Breast epithelium (tissue), 4 donors: ENCODE data around the gene PALMD. TPM values are rescaled to one million over a fixed set of nuclear protein-coding genes. Genes with fewer than 3 reads are reported as not detected.

ENCODE experiments used
- DNase-seq, 2 donors: peaks; one replicate each; pipeline ENCODE4 v3.0.0-alpha.2; 2019; ENCODE audit warnings: low spot score in 2 of 2
- H3K27ac ChIP-seq, 2 donors: fragments of 200-600 bp; sonication (generic) in 1 of 2; one replicate each; pipeline ENCODE4 v1.5.1; 2016 to 2019; ENCODE audit warnings: mild to moderate bottlenecking in 1 of 2
- H3K27me3 ChIP-seq, 2 donors: fragments of 200-600 bp; sonication (generic) in 1 of 2; one replicate each; pipeline versions ENCODE4 v1.5.1 to v1.6.0; 2017 to 2019; ENCODE audit warnings: control low read depth in 1 of 2, mild to moderate bottlenecking in 1 of 2
- H3K36me3 ChIP-seq: fragments of 200-600 bp; one replicate; pipeline ENCODE4 v1.5.1; 2019
- H3K4me1 ChIP-seq, 2 donors: fragments of 200-600 bp; sonication (generic); one replicate each; pipeline ENCODE4 v1.5.1; 2016 to 2019; ENCODE audit warnings: control low read depth in 1 of 2
- H3K4me3 ChIP-seq, 3 donors: fragments of 200-600 bp; sonication (generic); 1 replicate in 2 of 3; 2 replicates in 1 of 3; pipeline ENCODE4 v1.5.1; 2016 to 2019; ENCODE audit warnings: mild to moderate bottlenecking in 3 of 3, moderate library complexity in 2 of 3
- H3K9me3 ChIP-seq, 2 donors: fragments of 200-600 bp; sonication (generic) in 1 of 2; one replicate each; pipeline ENCODE4 v1.5.1; 2016 to 2019; ENCODE audit warnings: control low read depth in 1 of 2
- POLR2A ChIP-seq: fragments of 450-650 bp; IDR thresholded peaks from one replicate; pipeline ENCODE4 v1.6.1; 2016; ENCODE audit warnings: antibody characterized with exemption, mild to moderate bottlenecking, moderate library complexity
- POLR2AphosphoS5 ChIP-seq, 3 donors: sonication (generic); formaldehyde crosslinking; IDR thresholded peaks; one replicate each; pipeline ENCODE4 v1.6.1; 2017; ENCODE audit warnings: antibody characterized with exemption in 3 of 3
- intact Hi-C: fragments of 100-400 bp; cut with DNase I; formaldehyde crosslinking; loops from one replicate; pipeline ENCODE4 v1.15.1; 2023; ENCODE audit warnings: low total_unique reads
- total RNA-seq, 3 donors: library from RNA; depleted of rRNA; stranded (reverse); fragments of >200 nt; gene quantifications; one replicate each; pipeline ENCODE4 v1.1.0, GENCODE V29; 2016
- TF ChIP-seq, protein P1 (sequence below), 3 donors: fragments of 450-650 bp; IDR thresholded peaks; one replicate each; pipeline ENCODE4 v1.5.1; 2016 to 2017; ENCODE audit warnings: antibody characterized with exemption in 3 of 3, mild to moderate bottlenecking in 3 of 3, moderate library complexity in 3 of 3

PALMD gene
- total RNA-seq, 3 donors from 2014 or later = 35.3 to 96.7 (median 77.7) TPM

DNA sequence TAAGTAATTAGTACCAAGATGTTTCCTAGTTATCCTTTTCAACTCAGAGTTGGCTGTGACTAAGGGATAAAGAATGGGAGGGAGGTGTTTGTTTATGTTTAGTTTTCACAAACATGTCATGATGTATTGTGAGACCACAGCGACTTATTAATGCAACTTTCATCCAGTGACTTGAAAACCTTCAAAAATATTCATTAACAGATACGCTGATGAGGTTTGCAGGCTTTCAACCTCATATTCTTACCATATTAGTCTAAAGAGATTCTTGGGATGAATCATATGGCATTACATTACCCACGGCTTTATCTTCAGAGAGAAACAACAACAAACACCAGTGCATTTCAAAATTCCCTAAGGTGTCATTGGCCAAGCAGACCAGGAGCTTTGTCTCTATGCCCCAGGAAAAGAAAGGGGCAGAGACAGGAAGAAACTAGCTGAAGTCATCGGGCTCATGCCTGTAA is 36.4 kb downstream of the PALMD start:
- no peak for TF ChIP-seq POLR2A
- TF ChIP-seq, protein P1, sequence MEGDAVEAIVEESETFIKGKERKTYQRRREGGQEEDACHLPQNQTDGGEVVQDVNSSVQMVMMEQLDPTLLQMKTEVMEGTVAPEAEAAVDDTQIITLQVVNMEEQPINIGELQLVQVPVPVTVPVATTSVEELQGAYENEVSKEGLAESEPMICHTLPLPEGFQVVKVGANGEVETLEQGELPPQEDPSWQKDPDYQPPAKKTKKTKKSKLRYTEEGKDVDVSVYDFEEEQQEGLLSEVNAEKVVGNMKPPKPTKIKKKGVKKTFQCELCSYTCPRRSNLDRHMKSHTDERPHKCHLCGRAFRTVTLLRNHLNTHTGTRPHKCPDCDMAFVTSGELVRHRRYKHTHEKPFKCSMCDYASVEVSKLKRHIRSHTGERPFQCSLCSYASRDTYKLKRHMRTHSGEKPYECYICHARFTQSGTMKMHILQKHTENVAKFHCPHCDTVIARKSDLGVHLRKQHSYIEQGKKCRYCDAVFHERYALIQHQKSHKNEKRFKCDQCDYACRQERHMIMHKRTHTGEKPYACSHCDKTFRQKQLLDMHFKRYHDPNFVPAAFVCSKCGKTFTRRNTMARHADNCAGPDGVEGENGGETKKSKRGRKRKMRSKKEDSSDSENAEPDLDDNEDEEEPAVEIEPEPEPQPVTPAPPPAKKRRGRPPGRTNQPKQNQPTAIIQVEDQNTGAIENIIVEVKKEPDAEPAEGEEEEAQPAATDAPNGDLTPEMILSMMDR (IDR thresholded peaks at IDR 0.05) = no peak
- TF ChIP-seq POLR2AphosphoS5 (IDR thresholded peaks at IDR 0.05) = no peak
- H3K4me1 ChIP-seq = no peaks in the 10 kb centered on the region
- intact Hi-C loops = no loop called here
- no peaks in the 10 kb centered on the region for H3K27me3 ChIP-seq
- H3K9me3 ChIP-seq = no peaks in the 10 kb centered on the region
- H3K27ac ChIP-seq = no peak overlapping the region
- no peaks in the 10 kb centered on the region for H3K36me3 ChIP-seq
- no peak overlapping the region for H3K4me3 ChIP-seq
- no peak for DNase-seq

DNA sequence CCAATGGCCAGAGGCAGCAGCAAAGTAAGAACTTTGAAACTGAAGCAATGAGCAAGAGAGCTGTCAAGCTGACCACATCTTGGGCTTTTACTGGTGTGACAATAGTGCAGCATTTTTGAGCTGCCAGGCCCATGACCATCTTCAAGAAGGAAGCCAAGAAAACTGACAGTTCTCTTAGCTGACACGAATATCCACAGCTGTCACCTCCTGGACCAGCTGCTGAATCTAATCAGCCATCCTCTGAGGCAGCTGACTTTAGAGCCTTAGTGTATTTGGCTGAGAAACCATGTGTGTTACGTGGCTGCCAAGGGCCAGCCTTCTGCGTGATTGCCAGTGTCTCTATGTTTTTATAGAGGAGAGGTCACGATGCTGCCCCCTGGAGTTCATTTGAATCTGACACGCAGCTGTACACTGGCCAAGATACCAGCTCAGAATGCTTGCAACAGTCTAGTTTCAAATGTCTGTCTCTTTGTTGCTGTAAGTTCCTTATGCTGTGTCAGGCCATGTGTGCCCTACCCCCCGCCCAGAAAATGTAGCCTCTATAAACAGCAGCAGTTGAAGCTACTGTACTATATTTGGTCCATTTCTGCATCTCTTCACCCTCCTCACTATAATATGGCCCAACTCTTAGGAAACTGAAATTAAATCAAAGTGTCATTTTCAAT is 39.7 kb downstream of the PALMD start:
- no peaks in the 10 kb centered on the region for H3K36me3 ChIP-seq
- H3K27ac ChIP-seq = peak overlapping the region; percentile 17 to 48
- intact Hi-C loops = no loop called here
- peak; percentile 54 to 64 for DNase-seq
- no peak overlapping the region for H3K4me3 ChIP-seq
- H3K9me3 ChIP-seq = no peaks in the 10 kb centered on the region
- H3K4me1 ChIP-seq = no peaks in the 10 kb centered on the region
- H3K27me3 ChIP-seq = no peaks in the 10 kb centered on the region
- no peak for TF ChIP-seq POLR2A
- peak in 1 of 3 donors; percentile 14 for TF ChIP-seq POLR2AphosphoS5 (IDR thresholded peaks at IDR 0.05)
- TF ChIP-seq, protein P1 (IDR thresholded peaks at IDR 0.05) = peak; percentile 12 to 45 (median 43)

DNA sequence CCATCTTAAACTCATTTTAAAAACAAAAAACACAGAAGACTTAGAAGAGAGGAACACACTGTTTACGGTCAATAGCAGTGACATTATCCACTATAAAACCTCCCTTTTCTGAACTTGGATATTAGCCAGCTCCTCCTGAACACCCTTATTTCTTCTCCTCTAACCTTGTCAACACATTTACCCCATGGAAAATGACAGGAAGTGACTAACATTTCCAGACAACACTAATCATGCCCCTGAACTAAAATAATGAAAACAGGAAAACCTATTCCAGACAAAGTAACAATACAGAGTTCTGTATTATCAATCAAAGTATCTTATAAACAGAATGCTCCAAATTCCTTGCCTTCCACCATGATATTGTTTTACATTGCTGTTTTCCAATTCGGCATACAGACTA is 45.3 kb downstream of the PALMD start:
- Histone ChIP-seq H3K36me3 (no peaks in the 10 kb centered on the region), H3K27ac (peak overlapping the region in 1 of 2 donors; percentile 32), H3K9me3 (no peaks in the 10 kb centered on the region), H3K4me3 (no peak overlapping the region), H3K27me3 (no peaks in the 10 kb centered on the region), H3K4me1 (no peaks in the 10 kb centered on the region)
- intact Hi-C loops = loop anchor here (5.0 kb wide), 1 partner anchor 321 kb away; no protein-coding TSS in a partner anchor
- TF ChIP-seq POLR2A = no peak
- TF ChIP-seq, protein P1 (IDR thresholded peaks at IDR 0.05) = no peak
- no peak for TF ChIP-seq POLR2AphosphoS5 (IDR thresholded peaks at IDR 0.05)
- DNase-seq = no peak

DNA sequence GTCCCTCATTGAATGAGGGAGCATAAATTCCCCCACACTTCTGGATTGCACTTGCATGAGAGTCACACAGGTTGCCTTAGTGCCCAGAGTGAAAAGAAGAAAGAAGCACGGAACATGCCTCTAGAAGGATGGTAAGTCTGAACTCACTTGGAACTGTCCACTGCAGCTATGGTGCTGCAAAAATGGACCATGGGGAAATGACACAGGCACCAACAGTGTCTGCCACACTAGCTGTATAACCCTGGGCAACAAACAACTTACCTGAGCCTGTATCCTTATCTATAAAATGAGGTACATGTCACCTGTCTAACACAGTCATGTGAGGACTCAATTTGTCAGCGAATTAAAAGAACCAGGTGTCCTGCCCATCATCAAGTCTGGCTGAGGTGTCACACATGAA is 50.7 kb downstream of the PALMD start:
- no peak for DNase-seq
- H3K36me3 ChIP-seq = no peaks in the 10 kb centered on the region

DNA sequence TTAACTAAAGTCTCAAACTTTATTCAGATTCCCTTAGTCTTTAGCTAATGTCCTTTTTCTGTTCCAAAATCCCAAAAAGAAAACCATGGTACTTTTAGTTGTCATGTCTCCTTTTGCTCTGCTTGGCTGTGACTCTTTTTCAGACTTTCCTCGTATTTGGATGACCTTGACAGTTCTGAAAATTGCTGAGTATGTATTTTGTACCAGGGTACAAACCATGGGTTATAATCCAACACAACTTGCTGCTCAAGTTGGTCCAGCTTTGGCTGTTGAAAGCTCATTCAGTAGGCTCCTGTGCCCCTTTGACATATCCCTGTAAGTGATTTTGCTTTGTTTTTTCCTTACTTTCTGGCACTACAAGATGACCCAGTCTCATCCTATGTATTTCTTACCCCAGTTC is 51.7 kb downstream of the PALMD start:
- no peak for DNase-seq
- intact Hi-C loops = no loop called here

More for the DNA sequence above, 50.7 kb downstream of the PALMD start:
- TF ChIP-seq POLR2AphosphoS5 (IDR thresholded peaks at IDR 0.05) = no peak
- TF ChIP-seq, protein P1 (IDR thresholded peaks at IDR 0.05) = no peak
- no peak for TF ChIP-seq POLR2A
- H3K9me3 ChIP-seq = peaks cover 0 to 4% of the 10 kb centered on the region in 2 donors
- no peaks in the 10 kb centered on the region for H3K27me3 ChIP-seq
- H3K4me1 ChIP-seq = no peaks in the 10 kb centered on the region
- intact Hi-C loops = no loop called here
- H3K27ac ChIP-seq = no peak overlapping the region
- no peak overlapping the region for H3K4me3 ChIP-seq

More for the DNA sequence above, 51.7 kb downstream of the PALMD start:
- peaks cover 0 to 4% of the 10 kb centered on the region in 2 donors for H3K9me3 ChIP-seq
- H3K27ac ChIP-seq = no peak overlapping the region
- no peaks in the 10 kb centered on the region for H3K4me1 ChIP-seq
- TF ChIP-seq POLR2A (no peak), POLR2AphosphoS5 (IDR thresholded peaks at IDR 0.05) (no peak)
- TF ChIP-seq, protein P1 (IDR thresholded peaks at IDR 0.05) = no peak
- no peaks in the 10 kb centered on the region for H3K27me3 ChIP-seq
- H3K36me3 ChIP-seq = no peaks in the 10 kb centered on the region
- H3K4me3 ChIP-seq = no peak overlapping the region
